Upper lobe of left lung (tissue), 4 donors: Measurements from ENCODE around the gene DDX1.

Source experiments
- EP300 ChIP-seq, 4 donors: sonication (generic); formaldehyde crosslinking; IDR thresholded peaks; one replicate each; pipeline ENCODE4 v1.5.1; 2017; ENCODE audit warnings: antibody characterized with exemption in 4 of 4, control low read depth in 2 of 4
- TF ChIP-seq, protein P1 (sequence below), 6 experiments: fragments of 450-650 bp in 4 of 6; fragments of 200-600 bp in 2 of 6; sonication (generic) in 2 of 6; IDR thresholded peaks; one replicate each; pipeline ENCODE4 v1.5.1; 2016 to 2019; ENCODE audit warnings: antibody characterized with exemption in 6 of 6

DNA sequence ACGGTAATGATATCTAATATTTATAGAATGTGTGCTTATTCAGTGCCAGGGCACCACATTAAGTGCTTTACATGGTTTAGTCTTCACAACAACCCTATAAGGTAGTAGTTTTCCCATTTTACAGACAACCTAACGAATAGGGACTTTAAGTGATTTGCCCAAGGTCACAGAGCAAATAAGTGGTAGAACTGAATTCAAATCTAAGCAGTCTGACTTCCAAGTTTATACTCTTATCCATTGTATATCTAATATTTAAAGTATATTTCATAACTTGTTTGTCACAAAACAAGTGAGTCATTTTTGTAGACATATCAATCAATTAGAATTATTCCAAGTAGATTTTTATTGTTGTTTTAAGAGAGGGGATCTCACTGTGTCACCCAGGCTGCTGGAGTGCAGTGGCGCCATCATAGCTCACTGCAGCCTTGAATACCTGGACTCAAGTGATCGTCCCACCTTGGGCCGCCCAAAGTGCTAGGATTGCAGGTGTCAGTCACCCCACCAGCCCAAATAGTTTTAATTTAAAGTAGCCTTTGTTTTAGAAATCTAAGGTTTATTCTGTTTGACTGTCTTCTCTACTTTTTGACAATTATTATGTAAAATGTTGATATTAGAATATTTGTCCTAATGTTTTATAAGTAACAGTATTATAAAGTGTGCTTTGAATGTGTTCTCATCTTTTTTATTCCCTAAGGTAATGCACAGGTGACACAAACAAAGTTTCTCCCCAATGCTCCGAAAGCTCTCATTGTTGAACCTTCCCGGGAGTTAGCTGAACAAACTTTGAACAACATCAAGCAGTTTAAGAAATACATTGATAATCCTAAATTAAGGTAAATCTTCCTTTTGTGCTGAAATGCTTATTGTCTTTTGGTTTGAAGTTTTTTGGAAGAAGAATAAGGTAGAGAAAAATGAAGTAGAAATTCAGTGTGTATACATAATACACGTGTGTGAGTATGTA lies 15.1 kb downstream of the DDX1 start:
- TF ChIP-seq, protein P1, sequence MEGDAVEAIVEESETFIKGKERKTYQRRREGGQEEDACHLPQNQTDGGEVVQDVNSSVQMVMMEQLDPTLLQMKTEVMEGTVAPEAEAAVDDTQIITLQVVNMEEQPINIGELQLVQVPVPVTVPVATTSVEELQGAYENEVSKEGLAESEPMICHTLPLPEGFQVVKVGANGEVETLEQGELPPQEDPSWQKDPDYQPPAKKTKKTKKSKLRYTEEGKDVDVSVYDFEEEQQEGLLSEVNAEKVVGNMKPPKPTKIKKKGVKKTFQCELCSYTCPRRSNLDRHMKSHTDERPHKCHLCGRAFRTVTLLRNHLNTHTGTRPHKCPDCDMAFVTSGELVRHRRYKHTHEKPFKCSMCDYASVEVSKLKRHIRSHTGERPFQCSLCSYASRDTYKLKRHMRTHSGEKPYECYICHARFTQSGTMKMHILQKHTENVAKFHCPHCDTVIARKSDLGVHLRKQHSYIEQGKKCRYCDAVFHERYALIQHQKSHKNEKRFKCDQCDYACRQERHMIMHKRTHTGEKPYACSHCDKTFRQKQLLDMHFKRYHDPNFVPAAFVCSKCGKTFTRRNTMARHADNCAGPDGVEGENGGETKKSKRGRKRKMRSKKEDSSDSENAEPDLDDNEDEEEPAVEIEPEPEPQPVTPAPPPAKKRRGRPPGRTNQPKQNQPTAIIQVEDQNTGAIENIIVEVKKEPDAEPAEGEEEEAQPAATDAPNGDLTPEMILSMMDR (IDR thresholded peaks at IDR 0.05), result no peak
- no peak for TF ChIP-seq EP300 (IDR thresholded peaks at IDR 0.05)
